NT2/D1 (cell line): ENCODE data around the gene ARSJ.

ENCODE experiments used
- YY1 ChIP-seq: IDR thresholded peaks from 2 replicates; pipeline ENCODE4 v1.6.1; 2011; ENCODE audit not compliant: insufficient read length, insufficient read depth
- ZNF274 ChIP-seq: IDR thresholded peaks from 2 replicates; pipeline ENCODE4 v1.6.1; 2011; ENCODE audit warnings: mild to moderate bottlenecking, low read depth, low read length

GRCh38 chr4:114028071-114028470 is 48.6 kb upstream of the ARSJ start:
- TF ChIP-seq ZNF274 (no peak), YY1 (no peak)
